CD4-positive, alpha-beta T cell treated with Interleukin-12 subunit alpha and Interleukin-12 subunit beta, for 1 hour (primary cell): ENCODE results near the gene JPH2.
"Not testable (repeated sequence)": the region's sequence is repeated elsewhere in the genome, so short reads cannot be mapped to it uniquely, and the experiment has no call there.

ENCODE experiments used
- DNase-seq: peaks from one replicate; pipeline ENCODE4 v3.0.0-alpha.2; 2020

The JPH2 gene

DNA sequence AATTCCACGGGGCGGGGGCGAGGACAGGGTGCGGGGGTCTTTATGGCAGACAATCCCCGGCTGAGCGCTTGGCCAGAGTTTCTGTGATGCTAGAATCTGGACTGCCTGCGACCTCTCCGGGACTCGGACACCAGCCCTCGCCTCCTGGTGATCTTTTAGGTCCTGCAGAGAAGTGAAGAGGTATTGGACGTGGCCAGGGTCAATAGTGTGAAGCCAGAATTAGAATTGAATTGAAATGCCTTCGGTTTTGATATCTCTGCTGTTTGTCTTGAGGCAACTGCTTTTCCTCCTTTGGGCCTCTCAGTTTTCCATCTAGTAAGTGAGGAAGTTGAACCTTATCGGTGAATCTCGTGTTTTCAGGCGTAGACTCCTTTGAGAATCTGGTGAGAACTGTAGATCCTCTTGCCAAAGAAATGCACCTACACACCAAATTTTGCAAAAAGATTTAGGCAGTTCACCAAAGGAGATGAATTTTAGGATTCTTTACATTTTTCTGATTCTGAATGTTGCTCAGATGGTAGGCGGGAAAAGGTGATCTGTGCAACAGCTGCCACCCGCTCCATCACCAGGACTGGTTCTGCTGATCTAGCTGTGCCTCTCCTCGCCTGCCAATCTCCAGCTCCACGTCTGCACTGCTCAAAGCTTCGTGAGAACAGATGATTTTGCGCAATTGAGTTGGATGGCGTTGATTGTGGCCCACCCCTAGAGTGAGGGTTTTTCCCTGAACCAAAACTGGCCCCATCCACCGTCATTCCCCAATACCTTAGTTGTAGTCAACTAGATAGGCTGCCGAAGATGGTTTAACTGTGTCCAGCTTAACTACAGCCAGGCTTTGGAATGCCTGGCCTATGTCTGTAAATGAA lies 24.4 kb upstream of the JPH2 start:
- DNase-seq, result no peak

DNA sequence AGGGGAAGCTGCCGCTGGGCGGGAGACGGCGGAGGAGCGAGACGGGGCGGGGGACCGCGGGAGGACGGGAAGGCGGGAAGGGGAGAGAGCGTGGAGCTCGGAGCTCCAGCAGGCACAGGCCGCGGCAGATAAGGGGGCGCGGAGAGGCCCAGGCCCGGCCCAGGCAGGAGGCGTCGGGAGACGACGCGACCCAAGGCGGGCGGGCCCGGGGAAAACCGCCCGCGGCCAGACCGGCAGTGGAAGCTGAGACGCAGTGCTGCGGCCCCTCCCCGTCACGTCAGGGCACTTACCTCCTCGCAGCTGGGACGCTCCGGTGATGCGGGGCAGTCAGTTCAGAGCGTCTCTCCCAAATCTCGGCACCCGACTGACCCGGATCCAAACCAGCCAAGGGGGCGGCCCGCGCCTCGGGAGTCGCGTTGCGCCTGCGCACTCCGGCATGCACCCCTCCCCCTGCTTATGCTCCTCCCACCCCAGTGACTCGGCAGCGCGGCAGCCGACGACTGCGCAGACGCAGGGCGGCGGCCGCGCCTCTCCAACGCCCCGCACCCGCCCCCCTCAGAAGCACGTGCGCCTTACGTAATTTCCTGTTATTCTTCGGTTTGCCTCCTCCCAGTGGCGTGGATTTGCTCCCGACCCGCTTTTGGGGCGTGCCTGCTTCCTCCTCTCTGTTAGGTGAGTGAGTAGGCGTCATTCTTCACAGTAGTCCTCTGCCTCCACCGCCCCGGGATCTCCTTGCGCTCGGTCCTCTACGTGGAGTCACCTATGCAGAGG lies 23.6 kb upstream of the JPH2 start, which contains the start of gene OSER1:
TSS of gene OSER1 (minus strand) at position 366 of the 771 bp plus-strand sequence. CDS start 3,814 bp downstream, outside the sequence.
- peak; percentile 98 for DNase-seq

DNA sequence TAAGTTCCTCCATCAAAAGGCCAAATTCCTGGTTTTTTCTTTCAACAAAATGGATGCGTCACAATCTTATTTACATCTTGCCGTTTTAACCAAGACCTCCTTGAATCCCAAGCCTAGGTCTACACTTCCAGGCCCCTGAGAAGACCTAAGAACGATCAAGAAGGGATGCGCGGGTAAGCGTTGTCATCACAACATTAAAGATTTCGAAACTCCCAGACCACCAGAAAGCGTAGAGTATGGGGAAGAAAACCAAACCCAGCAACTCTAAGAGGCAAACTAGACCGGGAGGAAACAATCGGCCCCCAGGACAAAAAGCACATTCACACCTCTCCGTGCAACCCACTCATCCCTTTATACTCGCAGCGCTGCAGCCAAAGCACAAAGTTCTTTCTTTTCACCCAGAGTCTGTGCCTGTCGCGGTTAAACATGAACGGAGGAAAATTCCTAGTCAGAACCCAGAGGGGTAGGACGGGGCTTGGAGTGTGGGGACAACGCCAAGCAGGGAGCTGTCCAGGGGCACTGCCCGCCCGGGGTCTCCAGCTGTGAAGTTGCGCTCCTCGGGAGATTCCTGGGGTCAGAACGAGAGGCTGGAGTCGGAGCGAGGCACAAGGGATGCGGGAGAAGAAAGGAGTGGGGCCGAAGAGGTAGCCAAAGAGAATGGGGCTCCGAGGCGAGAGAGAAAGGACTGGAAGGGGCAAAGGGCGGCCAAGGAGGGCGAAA lies 22.9 kb upstream of the JPH2 start:
- DNase-seq, result no peak

DNA sequence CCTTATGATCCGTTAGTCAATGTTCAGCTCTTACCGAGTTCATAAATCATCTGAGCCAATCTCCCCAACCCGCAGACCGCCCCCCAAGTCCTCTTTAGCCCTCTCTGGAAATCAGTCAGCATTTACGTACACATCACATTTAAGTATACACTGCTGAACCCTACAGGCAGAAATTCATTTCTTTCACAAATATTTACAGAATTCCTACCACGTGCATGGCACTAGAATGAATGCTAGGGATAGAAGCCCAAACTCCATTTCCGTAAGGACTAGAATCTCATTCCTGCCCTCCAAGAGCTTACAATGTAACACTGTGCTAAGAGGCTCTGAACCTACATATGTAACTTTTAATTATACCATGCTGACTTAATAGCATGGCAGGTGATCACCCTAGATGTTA lies 21.8 kb upstream of the JPH2 start:
- no peak for DNase-seq

DNA sequence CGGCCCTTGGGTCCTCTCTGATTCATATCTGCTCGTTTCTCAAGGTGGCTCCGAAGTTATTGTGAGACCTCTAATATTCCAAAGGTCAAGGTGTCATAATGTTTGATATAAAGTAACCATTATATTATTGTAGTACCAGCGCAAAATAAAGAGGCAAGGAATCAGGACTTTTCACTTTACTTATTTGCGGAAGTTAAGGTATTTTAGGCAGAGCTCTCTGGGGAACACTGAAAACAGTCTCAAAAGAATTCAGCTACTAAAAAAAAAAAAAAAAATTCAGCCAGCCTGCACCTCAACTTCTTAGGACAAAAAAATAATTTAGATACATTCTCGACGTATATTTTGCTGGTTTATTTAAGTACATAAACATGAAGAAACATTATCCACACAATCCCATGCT lies 21.2 kb upstream of the JPH2 start:
- DNase-seq, result no peak

DNA sequence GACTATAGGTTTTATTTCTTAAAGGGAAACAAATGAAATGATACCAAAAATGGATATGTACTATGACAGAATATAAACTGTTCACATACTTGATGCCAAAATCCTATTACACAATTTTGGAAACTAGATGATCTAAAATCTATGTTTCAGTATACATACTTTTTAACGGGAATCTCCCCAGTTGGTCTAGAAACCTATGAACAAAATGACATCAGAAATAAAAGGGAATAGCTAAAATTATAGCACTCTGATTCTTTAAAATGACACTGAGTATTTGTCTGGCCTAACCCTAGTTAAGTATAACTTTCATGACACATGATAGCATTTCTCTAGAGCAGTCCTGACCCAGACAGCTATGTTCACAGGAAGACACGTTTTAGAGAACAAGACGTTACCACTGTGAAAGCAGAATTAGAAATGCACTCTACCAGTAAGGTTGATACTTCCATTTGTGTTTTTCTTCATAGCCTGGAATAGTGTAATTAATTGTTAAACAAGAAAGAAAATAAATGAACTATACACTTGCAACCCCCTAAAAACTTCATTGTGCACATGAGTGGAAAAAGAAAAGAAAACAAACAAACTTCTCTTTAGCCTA lies 20.2 kb upstream of the JPH2 start:
- no peak for DNase-seq

DNA sequence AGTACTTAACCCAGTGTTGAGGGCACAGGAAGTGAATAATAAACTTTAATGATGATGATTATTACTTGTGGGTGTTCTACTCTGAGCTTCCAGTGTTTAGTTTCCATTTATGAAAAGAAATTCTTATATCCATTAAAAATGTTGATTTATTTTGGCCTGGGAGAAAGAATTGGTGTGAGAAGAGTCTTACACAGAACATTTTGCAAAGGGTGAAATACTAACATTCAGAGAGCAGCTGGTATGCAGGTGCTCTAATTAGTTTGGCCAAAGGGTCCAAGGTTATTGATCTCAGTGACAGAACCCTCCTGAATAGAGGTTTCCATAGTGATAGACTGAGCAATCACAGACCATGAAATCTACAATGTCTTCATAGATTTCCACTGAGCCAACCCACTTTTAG lies 19.1 kb upstream of the JPH2 start:
- no peak for DNase-seq

DNA sequence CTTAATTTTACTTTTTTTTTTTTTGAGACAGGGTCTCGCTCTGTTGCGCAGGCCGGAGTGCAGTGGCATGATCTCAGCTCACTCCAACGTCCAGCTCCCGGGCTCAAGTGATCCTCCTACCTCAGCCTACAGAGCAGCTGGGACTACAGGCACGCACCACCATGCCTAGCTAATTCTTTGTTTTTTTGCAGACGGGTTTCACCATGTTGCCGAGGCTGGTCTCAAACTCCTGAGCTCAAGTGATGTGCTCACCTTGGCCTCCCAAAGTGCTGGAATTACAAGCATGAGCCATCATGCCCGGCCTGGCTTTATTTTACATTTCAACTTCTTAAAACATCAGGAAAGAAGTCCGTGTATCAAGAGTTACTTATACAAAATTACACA lies 17.8 kb upstream of the JPH2 start:
- DNase-seq, result no peak

DNA sequence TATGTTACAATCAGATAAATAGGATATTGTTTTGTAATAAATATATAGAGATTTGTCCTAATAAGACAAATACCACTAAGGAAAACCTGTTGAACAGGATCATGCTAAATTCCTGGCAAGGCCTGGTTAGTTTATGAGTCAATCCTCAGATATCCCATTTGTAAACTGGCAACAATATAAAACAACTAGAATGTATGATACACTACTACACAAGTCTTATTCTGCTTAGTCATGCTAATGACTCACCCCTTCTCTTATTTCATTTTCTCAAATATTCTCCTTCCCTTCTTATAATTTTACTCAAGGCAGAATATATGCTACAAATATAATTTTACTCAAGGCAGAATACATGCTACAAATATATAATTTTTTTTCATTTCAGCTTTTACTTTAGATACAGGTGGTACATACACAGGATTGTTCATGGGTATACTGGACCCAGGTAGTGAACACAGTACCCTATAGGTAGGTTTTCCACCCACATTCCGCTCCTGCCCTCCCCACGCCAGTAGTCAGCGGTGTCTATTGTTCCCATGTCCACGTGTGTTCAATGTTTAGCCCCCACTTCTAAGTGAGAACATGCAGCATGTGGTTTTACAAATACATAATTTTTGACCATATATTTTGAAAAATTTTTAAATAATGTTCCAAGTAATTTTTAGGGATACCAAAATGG lies 17.3 kb upstream of the JPH2 start:
- DNase-seq, result no peak

DNA sequence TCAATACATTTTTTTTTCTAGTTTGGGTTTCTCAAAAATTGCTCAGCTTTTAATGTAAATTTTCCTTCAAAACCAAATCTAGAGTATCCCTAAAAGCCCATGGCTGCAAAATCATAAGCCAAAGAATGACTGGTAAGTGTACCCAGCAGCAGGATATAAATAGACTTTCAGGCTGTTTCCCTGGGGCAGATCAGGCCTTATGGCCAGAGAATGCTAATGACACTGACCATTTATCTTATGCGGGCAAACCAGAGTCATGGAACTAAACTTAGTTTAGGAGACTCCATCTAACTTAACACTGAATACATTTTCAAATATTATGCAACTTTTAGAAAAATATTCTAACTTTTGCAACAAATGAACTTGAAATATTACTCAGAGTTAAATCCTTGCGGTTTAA lies 16.2 kb upstream of the JPH2 start:
- DNase-seq, result no peak

DNA sequence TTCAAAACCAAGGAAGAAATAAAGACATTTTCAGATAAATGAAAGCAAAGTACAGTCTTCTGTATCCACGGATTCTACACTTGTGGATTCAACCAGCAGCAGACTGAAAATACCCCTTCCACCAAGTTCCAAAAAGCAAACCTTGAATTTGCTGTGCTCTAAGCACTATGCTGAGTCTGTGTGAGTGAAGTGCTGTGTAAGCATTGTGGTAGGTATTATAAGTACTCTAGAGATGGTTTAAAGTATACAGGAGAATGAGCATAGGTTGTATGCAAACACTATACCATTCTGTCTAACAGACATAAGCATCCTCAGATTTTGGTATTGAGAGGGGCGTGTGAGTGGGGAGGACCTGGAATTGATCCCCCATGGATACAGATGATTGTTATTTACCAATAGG lies 14.0 kb upstream of the JPH2 start:
- no peak for DNase-seq

DNA sequence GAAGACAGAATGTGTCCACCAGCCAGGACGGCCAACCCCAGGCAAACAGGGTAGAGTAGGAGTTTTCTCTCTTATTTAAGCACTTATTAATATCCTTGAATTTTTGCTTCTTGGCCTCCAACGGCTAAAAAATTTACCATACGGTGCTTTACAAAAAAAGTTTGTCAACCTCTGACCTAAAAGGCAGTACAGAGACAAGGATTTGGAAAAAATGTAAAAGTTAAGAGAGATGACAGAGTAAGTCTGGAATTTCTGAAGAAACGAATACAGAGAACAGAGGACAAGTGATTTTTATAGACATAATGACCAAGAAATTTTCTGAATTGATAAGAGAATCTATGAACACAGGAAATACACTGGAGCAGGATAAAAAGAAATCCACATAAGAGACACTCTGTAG lies 13.4 kb upstream of the JPH2 start:
- DNase-seq, result no peak

DNA sequence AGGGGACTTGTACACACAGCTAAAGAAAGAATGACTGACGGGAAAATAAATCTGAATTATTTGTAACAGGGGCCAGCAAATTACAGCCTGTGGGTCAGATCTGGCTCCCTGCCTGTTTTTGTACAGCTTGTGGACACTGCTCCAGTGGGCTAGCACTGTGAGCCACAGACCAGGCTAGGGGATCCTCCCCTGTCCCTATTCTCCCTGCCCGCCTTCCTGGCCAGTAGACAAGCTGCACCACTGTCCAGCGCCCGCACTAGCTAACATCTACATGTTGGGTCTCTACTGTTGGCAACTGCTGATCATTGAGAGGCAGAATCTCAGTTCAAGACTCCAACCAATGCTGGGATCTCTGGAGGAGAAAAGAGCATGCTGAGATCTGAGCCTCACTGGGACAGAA lies 12.9 kb upstream of the JPH2 start:
- DNase-seq, result no peak

DNA sequence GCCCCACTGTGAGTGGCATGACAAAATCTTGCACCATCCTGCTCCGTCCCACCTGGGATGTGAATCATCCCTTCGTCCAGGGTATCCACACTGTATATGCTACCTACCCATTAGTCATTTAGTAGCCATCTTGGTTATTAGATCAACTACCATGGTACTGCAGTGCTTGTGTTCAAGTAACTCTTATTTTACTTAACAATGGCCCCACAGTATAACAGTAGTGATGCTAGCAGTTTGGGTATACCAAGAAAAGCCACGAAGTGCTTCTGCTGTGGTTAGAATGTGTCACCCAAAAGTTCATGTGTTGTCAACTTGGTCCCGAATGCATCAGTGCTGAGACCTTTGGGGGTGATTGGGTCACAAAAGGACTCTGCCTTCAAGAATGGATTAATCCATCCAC lies 11.9 kb upstream of the JPH2 start:
- no peak for DNase-seq

DNA sequence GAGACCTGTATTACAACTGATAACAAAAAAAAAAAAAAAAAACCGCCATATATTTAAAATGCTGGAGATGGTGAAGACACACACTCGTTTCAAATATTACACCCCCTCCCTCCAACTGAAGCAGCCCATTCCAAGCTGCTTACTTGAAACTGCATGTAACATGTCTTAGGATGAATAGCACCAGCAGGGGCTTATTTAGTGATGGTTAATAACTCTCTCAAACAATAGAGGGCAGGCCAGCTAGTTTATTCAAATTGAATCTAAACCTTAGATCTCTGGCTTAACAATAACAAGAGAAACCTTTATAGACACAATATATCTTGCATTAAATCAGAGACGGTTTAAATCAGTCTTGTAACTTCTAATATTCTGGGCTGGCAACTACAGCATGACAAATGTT lies 9.3 kb upstream of the JPH2 start:
- no peak for DNase-seq

DNA sequence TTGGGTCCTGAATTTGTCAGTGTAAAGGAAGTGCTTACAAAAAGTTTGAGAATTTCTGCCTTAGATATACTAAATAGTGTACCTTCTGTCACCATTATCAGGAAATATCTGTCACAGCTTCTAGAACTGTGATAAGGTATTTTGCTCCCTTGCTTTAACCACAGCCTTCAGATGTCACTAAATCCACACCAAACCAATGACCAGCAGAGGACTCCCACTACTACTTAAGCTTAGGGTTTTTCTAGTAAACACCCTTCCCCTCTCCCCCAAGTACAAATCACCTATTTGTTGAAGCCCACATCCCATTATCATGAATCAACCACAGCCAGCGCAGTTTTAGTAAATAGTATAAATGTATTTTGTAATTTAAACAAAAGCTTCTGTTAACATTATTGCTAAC lies 8.6 kb upstream of the JPH2 start:
- DNase-seq, result no peak

DNA sequence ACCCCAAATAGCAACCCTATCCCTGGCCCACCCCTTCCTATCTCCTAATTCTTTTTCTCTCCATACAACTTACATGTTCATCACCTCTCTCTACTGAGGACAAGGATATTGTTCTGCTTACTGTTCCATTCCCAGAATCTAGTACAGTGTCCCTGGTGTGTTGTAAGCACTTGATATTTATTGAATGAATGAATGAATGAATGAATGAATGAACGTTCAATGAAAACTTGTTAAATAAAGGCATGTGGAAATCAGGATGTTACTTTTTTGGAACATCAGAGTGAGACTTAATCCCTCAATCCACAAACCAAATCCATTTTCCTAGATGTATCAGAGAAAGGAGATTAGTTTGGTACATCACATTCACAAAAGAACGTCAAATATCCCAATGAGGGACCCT lies 6.8 kb upstream of the JPH2 start:
- no peak for DNase-seq

DNA sequence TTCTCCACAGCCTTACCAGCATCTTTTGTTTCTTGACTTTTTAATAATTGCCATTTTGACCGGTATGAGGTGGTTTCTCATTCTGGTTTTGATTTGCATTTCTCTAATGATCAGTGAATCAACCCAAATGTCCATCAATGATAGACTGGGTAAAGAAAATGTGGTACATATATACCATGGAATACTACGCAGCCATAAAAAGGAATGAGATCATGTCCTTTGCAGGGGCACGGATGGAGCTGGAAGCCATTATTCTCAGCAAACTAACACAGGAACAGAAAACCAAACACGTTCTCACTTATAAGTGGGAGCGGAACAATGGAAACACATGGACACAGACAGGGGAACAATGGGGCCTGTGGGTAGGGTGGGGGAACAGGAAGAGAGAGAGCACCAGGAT lies 4.7 kb upstream of the JPH2 start:
- DNase-seq, result not testable (repeated sequence)

DNA sequence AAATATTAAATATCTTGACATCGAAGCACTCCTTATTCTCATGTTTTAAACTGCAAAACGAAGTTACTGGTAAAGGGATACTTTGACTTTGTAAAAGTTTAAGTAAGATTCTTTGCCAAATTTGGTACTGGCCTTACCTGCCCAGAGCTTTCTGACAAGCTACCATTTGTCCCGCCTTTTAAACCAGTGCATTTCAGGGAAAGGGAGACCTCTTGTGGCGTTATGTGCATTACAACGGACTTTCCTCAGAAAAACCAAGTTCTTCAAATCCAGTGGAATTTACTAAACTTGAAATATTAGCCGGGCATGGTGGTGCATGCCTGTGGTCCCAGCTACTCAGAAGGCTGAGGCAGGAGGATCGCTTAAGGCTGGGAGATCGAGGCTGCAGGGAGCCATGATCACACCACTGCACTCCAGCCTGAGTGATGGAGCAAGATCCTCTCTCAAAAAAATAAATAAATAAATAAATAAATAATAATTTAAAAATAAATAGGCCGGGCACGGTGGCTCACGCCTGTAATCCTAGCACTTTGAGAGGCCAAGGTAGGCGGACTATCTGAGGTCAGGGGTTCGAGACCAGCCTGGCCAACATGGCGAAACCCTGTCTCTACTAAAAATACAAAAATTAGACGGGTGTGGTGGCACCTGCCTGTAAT lies 3.3 kb upstream of the JPH2 start:
- DNase-seq, result peak; percentile 57

DNA sequence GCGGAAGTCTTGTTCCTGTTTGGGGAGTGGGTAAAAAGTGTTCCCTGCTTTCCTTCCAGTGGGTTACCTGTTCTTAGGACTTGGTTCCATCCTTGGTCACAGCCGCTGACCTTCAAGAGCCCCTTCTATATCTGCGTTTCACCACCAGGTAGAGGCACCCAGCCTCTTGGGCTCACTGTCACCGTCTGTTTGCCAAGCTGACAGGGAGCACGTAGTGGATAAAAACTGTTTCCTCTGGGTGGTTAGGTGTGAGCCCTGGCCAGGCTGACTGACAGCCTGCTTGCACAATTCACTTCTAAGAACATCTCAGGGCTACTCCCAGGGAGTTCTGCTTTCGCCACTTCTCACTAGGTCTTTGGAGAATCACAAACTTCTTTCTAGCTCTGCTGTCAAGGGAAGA lies 1.8 kb upstream of the JPH2 start:
- no peak for DNase-seq

DNA sequence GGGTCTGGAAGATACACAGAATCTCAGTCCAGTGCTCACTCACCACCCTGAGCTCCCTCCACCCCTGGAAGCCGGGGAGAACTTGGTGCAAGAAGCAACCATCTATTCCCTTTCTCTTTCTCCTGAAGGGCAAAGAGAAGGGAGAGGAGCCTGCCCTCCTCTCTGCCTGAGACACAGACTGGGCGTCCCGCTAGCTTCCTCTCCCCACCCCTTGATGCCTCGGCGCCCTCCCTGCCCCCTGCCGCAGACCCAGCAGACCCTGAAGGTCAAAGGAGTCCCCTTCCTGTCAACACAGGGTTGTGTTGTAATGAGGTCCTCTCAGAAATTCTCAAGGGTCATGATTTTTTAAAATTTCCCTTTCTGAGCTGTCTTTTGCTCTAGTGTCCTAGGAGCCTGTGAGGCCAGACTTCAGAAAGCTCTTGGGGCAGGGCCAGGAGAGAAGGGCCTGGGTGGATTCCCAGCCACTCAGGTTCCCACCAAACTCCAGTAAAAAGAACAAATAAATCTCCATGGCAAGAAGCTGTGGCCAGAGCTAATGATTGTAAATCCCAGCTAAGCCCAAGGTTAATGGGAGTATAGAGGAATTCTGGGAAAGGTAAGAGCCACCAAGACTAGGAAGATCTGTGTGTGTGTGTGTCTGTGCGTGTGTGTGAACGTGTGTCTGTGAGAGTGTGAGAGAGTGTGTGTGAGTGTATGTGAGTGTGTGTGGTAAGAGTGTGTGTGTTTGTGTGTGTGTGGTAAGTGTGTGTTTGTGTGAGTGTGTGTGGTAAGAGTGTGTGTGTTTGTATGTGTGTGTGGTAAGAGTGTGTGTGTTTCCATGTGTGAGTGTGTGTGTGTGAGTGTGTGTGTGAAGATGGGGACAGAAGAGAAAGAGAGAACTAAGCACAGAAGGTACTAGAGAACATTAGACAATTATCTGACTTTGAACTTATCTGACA lies 1.1 kb upstream of the JPH2 start:
- no peak for DNase-seq
